Gastrocnemius medialis (tissue), 4 donors: ENCODE results near the gene FBXL17. TPM values are rescaled to one million over a fixed set of nuclear protein-coding genes. Genes with fewer than 3 reads are reported as not detected.

Experiments
- ATAC-seq, 2 donors: fragments of 150-250 bp; one replicate each; pipeline ENCODE4 v1.9.1; 2016
- DNase-seq, 2 donors: peaks; one replicate each; pipeline ENCODE4 v3.0.0-alpha.2; 2019
- H3K27ac ChIP-seq, 4 donors: fragments of 200-600 bp; sonication (generic); 1 replicate in 1 of 4; 2 replicates in 3 of 4; pipeline ENCODE4 v1.5.1; 2016 to 2018; ENCODE audit warnings: mild to moderate bottlenecking in 2 of 4, moderate library complexity in 1 of 4
- H3K27me3 ChIP-seq, 3 donors: fragments of 200-600 bp; sonication (generic) in 2 of 3; 1 replicate in 1 of 3; 2 replicates in 2 of 3; pipeline versions ENCODE4 v1.5.1 to v1.6.0; 2016 to 2019; ENCODE audit warnings: mild to moderate bottlenecking in 1 of 3, moderate library complexity in 1 of 3
- H3K36me3 ChIP-seq, 2 donors: fragments of 200-600 bp; sonication (generic) in 1 of 2; one replicate each; pipeline ENCODE4 v1.5.1; 2017 to 2018
- H3K4me1 ChIP-seq, 2 donors: fragments of 200-600 bp; sonication (generic) in 1 of 2; one replicate each; pipeline ENCODE4 v1.5.1; 2016 to 2017; ENCODE audit warnings: mild to moderate bottlenecking in 2 of 2
- H3K4me3 ChIP-seq, 4 donors: fragments of 200-600 bp; sonication (generic) in 3 of 4; 1 replicate in 1 of 4; 2 replicates in 3 of 4; pipeline ENCODE4 v1.5.1; 2016 to 2019; ENCODE audit warnings: mild to moderate bottlenecking in 2 of 4
- H3K9me3 ChIP-seq, 3 donors: fragments of 200-600 bp; sonication (generic) in 2 of 3; 1 replicate in 1 of 3; 2 replicates in 2 of 3; pipeline ENCODE4 v1.5.1; 2016 to 2019
- CTCF ChIP-seq, 5 experiments: fragments of 450-650 bp in 3 of 5; fragments of 200-600 bp in 2 of 5; sonication (generic) in 2 of 5; IDR thresholded peaks in 4 of 5; conservative IDR thresholded peaks in 1 of 5; 1 replicate in 4 of 5; 2 replicates in 1 of 5; pipeline ENCODE4 v1.5.1; 2016 to 2019; ENCODE audit warnings: antibody characterized with exemption in 5 of 5, mild to moderate bottlenecking in 3 of 5, moderate library complexity in 3 of 5
- POLR2A ChIP-seq, 2 donors: fragments of 450-650 bp; IDR thresholded peaks; one replicate each; pipeline ENCODE4 v1.6.1; 2017; ENCODE audit warnings: antibody characterized with exemption in 2 of 2, mild to moderate bottlenecking in 2 of 2, moderate library complexity in 2 of 2
- in situ Hi-C, 4 donors: fragments of 200-750 bp; cut with MboI; loops; one replicate each; pipeline versions ENCODE4 v1.15.0 to v1.8.0; 2017; ENCODE audit warnings: low sequenced_read_pairs in 4 of 4
- intact Hi-C: fragments of 100-400 bp; cut with DNase I; formaldehyde crosslinking; loops from one replicate; pipeline ENCODE4 v1.15.1; 2023; ENCODE audit warnings: low total_unique reads
- total RNA-seq, 4 donors: library from RNA; depleted of rRNA; stranded (reverse); fragments of >200 nt; gene quantifications; one replicate each; pipeline versions ENCODE4 v1.1.0 to v1.2.3, GENCODE V29; 2016

The FBXL17 gene
- total RNA-seq, 4 donors from 2014 or later: 23.3 to 33.4 (median 26.9) TPM

GRCh38 chr5:107915176-107915812, 466.6 kb downstream of the FBXL17 start:
- TF ChIP-seq POLR2A (IDR thresholded peaks at IDR 0.05) (no peak), CTCF (IDR thresholded peaks at IDR 0.05 in 4 of 5, conservative IDR thresholded peaks at IDR 0.05 in 1 of 5) (no peak)
- H3K4me1 ChIP-seq: no peaks in the 10 kb centered on the region
- DNase-seq (no peak), ATAC-seq (no peak)
- H3K27me3 ChIP-seq: no peaks in the 10 kb centered on the region
- in situ Hi-C loops: no loop called here
- no peak overlapping the region for H3K27ac ChIP-seq
- no peak overlapping the region for H3K4me3 ChIP-seq
- H3K9me3 ChIP-seq: no peaks in the 10 kb centered on the region
- H3K36me3 ChIP-seq: no peaks in the 10 kb centered on the region
- intact Hi-C loops: no loop called here

GRCh38 chr5:107913494-107913893, 468.4 kb downstream of the FBXL17 start:
- in situ Hi-C loops: no loop called here
- Histone ChIP-seq H3K27me3 (no peaks in the 10 kb centered on the region), H3K4me1 (no peaks in the 10 kb centered on the region), H3K36me3 (no peaks in the 10 kb centered on the region), H3K4me3 (no peak overlapping the region), H3K27ac (no peak overlapping the region), H3K9me3 (no peaks in the 10 kb centered on the region)
- DNase-seq: no peak
- TF ChIP-seq POLR2A (IDR thresholded peaks at IDR 0.05) (no peak), CTCF (IDR thresholded peaks at IDR 0.05 in 4 of 5, conservative IDR thresholded peaks at IDR 0.05 in 1 of 5) (no peak)
- intact Hi-C loops: no loop called here
- no peak for ATAC-seq

GRCh38 chr5:107900721-107901120, 481.2 kb downstream of the FBXL17 start:
- Histone ChIP-seq H3K27ac (no peak overlapping the region), H3K9me3 (no peaks in the 10 kb centered on the region), H3K4me1 (peaks cover 0 to 13% of the 10 kb centered on the region in 2 donors), H3K36me3 (no peaks in the 10 kb centered on the region), H3K27me3 (no peaks in the 10 kb centered on the region), H3K4me3 (no peak overlapping the region)
- no peak for ATAC-seq
- DNase-seq: no peak
- TF ChIP-seq CTCF (IDR thresholded peaks at IDR 0.05 in 4 of 5, conservative IDR thresholded peaks at IDR 0.05 in 1 of 5) (no peak), POLR2A (IDR thresholded peaks at IDR 0.05) (no peak)
- in situ Hi-C loops (no loop called here), intact Hi-C loops (no loop called here)

- TF ChIP-seq CTCF (IDR thresholded peaks at IDR 0.05 in 4 of 5, conservative IDR thresholded peaks at IDR 0.05 in 1 of 5): no peak
- TF ChIP-seq POLR2A (IDR thresholded peaks at IDR 0.05): no peak
- no peak for ATAC-seq
- H3K4me1 ChIP-seq: peaks cover 0 to 11% of the 10 kb centered on the region in 2 donors
- no peaks in the 10 kb centered on the region for H3K36me3 ChIP-seq
- in situ Hi-C loops: no loop called here
- no peaks in the 10 kb centered on the region for H3K9me3 ChIP-seq
- H3K27ac ChIP-seq: no peak overlapping the region
- H3K27me3 ChIP-seq: no peaks in the 10 kb centered on the region
- H3K4me3 ChIP-seq: no peak overlapping the region
- DNase-seq: no peak
- intact Hi-C loops: no loop called here
Measured at GRCh38 chr5:107894361-107894760, 487.5 kb downstream of the FBXL17 start.

GRCh38 chr5:107893642-107894041, 488.3 kb downstream of the FBXL17 start:
- H3K4me3 ChIP-seq: no peak overlapping the region
- ATAC-seq: no peak
- no peaks in the 10 kb centered on the region for H3K9me3 ChIP-seq
- TF ChIP-seq POLR2A (IDR thresholded peaks at IDR 0.05) (no peak), CTCF (IDR thresholded peaks at IDR 0.05 in 4 of 5, conservative IDR thresholded peaks at IDR 0.05 in 1 of 5) (no peak)
- intact Hi-C loops: no loop called here
- no peak for DNase-seq
- in situ Hi-C loops: no loop called here
- no peak overlapping the region for H3K27ac ChIP-seq
- H3K27me3 ChIP-seq: no peaks in the 10 kb centered on the region
- H3K36me3 ChIP-seq: no peaks in the 10 kb centered on the region
- H3K4me1 ChIP-seq: peaks cover 0 to 12% of the 10 kb centered on the region in 2 donors
